ENCODE data around the gene SRGAP2B.
"Not testable (repeated sequence)": the region's sequence is repeated elsewhere in the genome, so short reads cannot be mapped to it uniquely, and the experiment has no call there.

GRCh38 chr1:145017725-145018124 lies 77.4 kb downstream of the SRGAP2B start:
- not testable (repeated sequence) for TF ChIP-seq CTCF (IDR thresholded peaks at IDR 0.05); ZFX (IDR thresholded peaks at IDR 0.05; ENCODE audit: borderline replicate concordance)

All from 22Rv1 (cell line).